NCI-H128 (cell line): Measurements from ENCODE around the gene MAP3K15.

ENCODE experiments used
- DNase-seq: peaks from one replicate; lab custom pipeline; 2025; ENCODE audit not compliant: unreplicated experiment; lab: John Stamatoyannopoulos, UW

The MAP3K15 gene

GRCh38 chrX:19514791-19515614, at the start of gene MAP3K15:
Gene MAP3K15, minus strand, starts transcription at chrX:19515508. Its CDS starts 247 bp downstream, at chrX:19515261.
- no peak for DNase-seq

- no peak for DNase-seq
These were observed 49.3 kb upstream of the MAP3K15 start for GRCh38 chrX:19564606-19565005.

- no peak for DNase-seq
These were observed 48.4 kb upstream of the MAP3K15 start for GRCh38 chrX:19563746-19564145.

GRCh38 chrX:19563327-19563726, 48.0 kb upstream of the MAP3K15 start:
- DNase-seq, result no peak

GRCh38 chrX:19560611-19561010, 45.3 kb upstream of the MAP3K15 start:
- DNase-seq, result no peak

- DNase-seq, result no peak
These were observed 42.5 kb upstream of the MAP3K15 start for GRCh38 chrX:19557822-19558221.

GRCh38 chrX:19556202-19556601, 40.9 kb upstream of the MAP3K15 start:
- DNase-seq, result no peak

- no peak for DNase-seq
These were observed 40.4 kb upstream of the MAP3K15 start for GRCh38 chrX:19555683-19556082.

- DNase-seq, result no peak
These were observed 39.9 kb upstream of the MAP3K15 start for GRCh38 chrX:19555236-19555635.

GRCh38 chrX:19554786-19555185, 39.5 kb upstream of the MAP3K15 start:
- no peak for DNase-seq

- no peak for DNase-seq
These were observed 37.5 kb upstream of the MAP3K15 start for GRCh38 chrX:19552793-19553192.

GRCh38 chrX:19549838-19550237, 34.5 kb upstream of the MAP3K15 start:
- no peak for DNase-seq

- no peak for DNase-seq
These were observed 33.6 kb upstream of the MAP3K15 start for GRCh38 chrX:19548934-19549333.

- DNase-seq, result no peak
These were observed 33.0 kb upstream of the MAP3K15 start for GRCh38 chrX:19548279-19548678.

- DNase-seq, result no peak
These were observed 30.3 kb upstream of the MAP3K15 start for GRCh38 chrX:19545651-19546050.

GRCh38 chrX:19544693-19545305, 29.5 kb upstream of the MAP3K15 start:
- peak; percentile 9 for DNase-seq

- no peak for DNase-seq
These were observed 28.7 kb upstream of the MAP3K15 start for GRCh38 chrX:19543951-19544381.

GRCh38 chrX:19543020-19543715, 27.9 kb upstream of the MAP3K15 start:
- DNase-seq, result no peak

GRCh38 chrX:19541931-19542330, 26.6 kb upstream of the MAP3K15 start:
- no peak for DNase-seq

GRCh38 chrX:19541196-19541595, 25.9 kb upstream of the MAP3K15 start:
- no peak for DNase-seq

GRCh38 chrX:19540076-19540475, 24.8 kb upstream of the MAP3K15 start:
- no peak for DNase-seq

- DNase-seq, result no peak
These were observed 24.4 kb upstream of the MAP3K15 start for GRCh38 chrX:19539665-19540064.
